NCI-H187 treated with DMSO at 0.1 percent for 48 hours (cell line): Measurements from ENCODE around the gene LRP11.
"Not testable (repeated sequence)": the region's sequence is repeated elsewhere in the genome, so short reads cannot be mapped to it uniquely, and the experiment has no call there.

Source experiments
- DNase-seq: peaks from one replicate; lab custom pipeline; 2025; lab: John Stamatoyannopoulos, UW

Gene LRP11

DNA sequence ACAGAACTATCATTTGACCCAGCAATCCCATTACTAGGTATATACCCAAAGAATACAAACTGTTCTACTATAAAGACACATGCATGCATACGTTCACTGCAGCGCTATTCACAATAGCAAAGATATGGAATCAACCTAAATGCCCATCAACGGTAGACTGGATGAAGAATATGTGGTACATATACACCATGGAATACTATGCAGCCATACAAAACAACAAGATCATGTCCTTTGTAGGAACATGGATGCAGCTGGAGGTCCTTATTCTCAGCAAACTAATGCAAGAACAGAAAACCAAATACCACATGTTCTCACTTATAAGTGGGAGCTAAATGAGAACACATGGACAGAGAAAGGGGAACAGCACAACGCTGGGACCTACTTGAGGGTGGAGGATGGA is 15.8 kb downstream of the LRP11 start:
- DNase-seq = not testable (repeated sequence)

- no peak for DNase-seq
Observed at GRCh38 chr6:149847939-149848267, 16.3 kb downstream of the LRP11 start.

- no peak for DNase-seq
Observed at GRCh38 chr6:149846321-149846720, 17.8 kb downstream of the LRP11 start.

GRCh38 chr6:149845549-149845948 is 18.6 kb downstream of the LRP11 start:
- no peak for DNase-seq

DNA sequence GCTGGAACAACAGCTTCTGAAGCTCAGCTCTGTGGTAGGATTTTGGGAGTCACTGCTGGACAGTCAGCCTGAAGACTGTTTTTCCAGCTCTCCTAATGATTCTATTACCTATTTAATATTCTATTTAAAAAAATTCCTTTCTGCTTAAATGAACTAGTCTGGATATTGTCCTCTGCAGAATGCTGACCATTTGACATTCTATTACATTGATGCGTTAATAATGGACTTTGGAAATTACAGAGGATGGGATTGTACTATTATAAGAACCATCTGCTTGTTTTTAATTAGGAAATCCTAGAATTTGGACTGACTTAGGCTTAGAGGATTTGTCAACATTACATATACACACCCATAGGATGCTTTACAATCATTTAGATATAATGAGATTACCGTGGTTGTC is 19.7 kb downstream of the LRP11 start:
- no peak for DNase-seq

DNA sequence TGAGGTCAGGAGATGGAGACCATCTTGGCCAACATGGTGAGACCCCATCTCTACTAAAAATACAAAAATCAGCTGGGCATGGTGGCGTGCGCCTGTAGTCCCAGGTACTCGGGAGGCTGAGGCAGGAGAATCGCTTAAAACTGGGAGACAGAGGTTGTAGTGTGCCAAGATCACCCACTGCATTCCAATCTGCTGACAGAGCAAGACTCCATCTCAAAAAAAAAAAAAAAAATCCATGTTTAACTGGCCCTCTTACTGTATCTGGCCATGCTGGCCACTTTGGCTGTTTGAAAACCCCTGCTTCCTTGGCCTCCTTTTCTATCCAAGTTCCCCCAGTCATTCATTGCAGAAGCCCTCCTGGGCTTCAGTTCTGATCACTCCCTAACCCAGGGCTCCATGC is 20.1 kb downstream of the LRP11 start:
- not testable (repeated sequence) for DNase-seq

DNA sequence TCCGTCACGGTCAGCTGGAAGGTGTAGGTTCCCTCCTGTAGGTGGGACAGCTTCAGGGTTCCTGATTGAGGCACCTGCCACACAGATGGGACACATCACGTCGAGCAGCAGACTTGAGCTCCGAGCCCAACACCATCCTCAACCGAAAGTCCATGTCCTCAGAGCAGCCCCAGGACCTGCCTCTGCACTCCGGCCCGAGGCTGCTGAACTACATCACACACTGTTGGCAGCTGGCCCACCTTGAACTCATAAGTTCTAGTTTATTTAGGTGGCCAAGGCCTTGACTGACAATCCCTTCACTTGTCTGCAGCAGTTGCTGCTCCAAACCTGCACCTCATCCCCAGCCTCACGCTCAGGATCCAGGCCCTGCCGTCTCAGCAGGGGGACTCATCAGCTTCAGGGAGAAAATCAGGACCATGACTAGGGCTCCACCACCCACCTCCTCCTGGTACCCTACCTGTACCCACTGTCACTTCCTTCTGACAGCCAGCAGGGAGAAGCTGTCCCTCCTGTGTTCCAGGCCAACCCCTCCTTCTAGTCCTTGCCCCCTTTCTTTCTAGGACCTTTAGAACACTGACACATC is 21.0 kb downstream of the LRP11 start:
- DNase-seq = no peak

- DNase-seq = no peak
Observed at GRCh38 chr6:149842331-149842730, 21.8 kb downstream of the LRP11 start.

- DNase-seq = peak; percentile 80
Observed at GRCh38 chr6:149840345-149841075, 23.6 kb downstream of the LRP11 start.

DNA sequence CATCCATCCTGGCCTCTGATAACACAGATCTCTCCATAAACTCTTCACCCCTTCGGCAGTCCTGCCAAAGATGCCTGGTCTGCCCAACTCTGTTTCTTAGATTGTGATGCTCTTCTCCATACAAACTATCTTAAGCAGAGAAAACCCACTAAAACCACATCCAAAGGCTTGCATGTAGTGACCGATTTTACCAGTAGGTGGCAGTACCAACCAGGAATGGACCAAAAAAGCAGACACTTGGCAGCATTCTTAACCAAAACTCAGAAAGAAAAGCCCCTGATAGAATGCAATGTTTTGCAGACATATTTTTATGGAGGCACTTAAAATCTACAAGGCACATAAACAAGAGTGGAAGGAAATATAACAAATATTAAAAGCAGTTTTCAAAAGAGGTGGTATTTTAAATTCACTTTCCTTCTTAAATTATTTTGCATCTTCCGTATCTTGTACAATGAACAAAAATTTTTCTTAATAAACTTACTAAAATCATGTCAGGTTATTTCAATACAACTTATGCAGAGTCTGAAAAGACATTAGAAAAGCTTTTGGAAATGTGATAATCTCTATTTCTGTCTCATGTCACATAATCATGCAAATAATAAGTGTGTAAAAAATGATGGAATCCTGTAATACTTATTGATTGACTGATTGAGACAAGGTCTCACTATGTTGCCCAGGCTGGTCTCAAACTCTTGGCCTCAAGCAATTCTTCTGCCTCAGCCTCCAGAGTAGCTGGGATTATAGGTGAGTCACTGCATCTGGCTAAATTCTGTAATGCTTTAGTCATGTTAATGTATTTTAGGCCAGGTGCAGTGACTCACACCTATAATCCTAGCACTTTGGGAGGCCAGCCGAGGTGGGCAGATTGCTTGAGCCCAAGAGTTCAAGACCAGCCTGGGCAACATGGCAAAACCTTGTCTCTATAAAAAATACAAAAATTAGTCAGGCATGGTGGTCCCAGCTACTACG is 29.4 kb downstream of the LRP11 start:
- DNase-seq = no peak

DNA sequence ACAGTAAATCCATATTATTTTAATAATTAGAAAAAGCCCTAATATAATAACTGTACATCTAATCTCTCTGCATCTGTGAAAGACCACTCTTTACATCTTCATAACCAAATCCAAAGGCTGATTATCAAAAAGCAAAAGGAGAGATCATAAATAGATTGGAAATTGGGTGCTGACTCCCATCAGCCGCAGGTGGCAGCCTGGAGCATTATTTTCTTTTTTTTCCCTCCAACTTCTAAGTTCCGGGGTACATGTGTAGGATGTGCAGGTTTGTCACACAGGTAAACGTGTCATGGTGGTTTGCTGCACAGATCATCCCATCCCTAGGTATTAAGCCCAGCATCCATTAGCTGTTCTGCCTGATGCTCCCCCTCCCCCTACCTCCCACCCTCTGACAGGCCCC is 30.5 kb downstream of the LRP11 start:
- no peak for DNase-seq

GRCh38 chr6:149831308-149831820 is 32.8 kb downstream of the LRP11 start:
- no peak for DNase-seq

- DNase-seq = no peak
Observed at GRCh38 chr6:149830731-149831307, 33.3 kb downstream of the LRP11 start.

GRCh38 chr6:149825292-149825691 is 38.9 kb downstream of the LRP11 start:
- DNase-seq = no peak

GRCh38 chr6:149823013-149823412 is 41.1 kb downstream of the LRP11 start:
- no peak for DNase-seq

GRCh38 chr6:149821492-149821891 is 42.7 kb downstream of the LRP11 start:
- no peak for DNase-seq

DNA sequence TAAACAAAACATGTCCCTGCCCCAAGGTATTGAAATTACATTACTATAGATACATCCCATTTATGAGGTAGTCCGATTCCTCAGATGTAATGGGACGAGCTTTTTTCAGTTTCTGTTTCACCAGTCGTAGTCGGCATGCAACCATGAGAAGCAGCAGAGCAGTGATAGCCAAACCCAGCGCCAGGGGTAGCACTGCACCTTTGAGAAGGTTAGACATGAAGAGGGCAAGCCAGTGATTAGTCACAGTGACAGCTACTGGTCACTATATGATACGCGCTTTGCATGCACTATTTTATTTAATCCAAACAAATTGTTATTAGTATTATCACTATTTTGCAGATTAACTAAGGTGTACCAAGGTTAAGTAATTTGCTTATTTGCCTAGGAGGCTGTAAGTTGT is 43.7 kb downstream of the LRP11 start:
- no peak for DNase-seq

- DNase-seq = no peak
Observed at GRCh38 chr6:149815788-149816187, 48.4 kb downstream of the LRP11 start.

DNA sequence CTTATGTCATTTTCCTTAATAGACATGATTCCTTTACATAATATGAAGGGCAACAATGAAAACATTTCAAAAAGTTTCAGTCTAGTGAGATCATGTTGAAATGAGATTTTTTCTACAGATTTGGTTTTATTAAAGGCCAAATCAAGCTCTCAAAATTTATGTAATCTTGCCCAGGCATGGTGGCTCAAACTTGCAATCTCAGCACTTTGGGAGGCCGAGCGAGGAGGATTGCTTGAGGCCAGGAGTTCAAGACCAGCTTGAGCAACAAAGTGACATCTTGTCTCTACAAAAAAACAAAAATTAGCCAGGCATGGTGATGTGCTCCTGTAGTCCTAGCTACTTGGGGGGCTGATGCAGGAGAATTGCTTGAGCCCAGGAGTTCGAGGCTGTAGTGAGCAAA is 50.8 kb downstream of the LRP11 start:
- DNase-seq = no peak

GRCh38 chr6:149809798-149810197 is 54.4 kb downstream of the LRP11 start:
- DNase-seq = no peak

DNA sequence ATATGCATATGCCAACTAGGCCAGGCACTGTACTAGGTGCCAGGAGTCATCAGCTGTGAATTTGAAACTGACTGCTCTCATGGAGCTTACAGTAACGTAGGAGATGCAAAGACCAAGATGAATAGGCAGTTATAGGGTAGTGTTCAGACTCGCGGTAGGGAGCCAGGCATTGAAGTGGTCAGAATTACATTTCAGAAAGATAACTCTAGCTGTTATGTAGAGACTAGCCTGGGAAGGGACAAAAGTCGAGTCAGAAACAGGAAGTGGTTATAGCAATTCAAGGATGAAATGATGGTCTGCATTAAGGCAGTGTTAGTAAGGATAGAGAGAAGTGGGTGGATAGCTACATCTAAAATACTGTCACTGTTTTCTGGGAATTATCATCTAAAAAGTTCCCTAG is 58.0 kb downstream of the LRP11 start:
- DNase-seq = no peak

GRCh38 chr6:149783551-149783950 is 80.6 kb downstream of the LRP11 start:
- DNase-seq = no peak
